CD14-positive monocyte (primary cell): ENCODE results near the gene TOMM20. TPM values are rescaled to one million over a fixed set of nuclear protein-coding genes. Genes with fewer than 3 reads are reported as not detected.
"Not testable (repeated sequence)": the region's sequence is repeated elsewhere in the genome, so short reads cannot be mapped to it uniquely, and the experiment has no call there.

ENCODE experiments used
- DNase-seq, 3 donors: peaks; one replicate each; pipeline ENCODE4 v3.0.0-alpha.2; 2011 to 2022
- H2AFZ ChIP-seq: 2 replicates; pipeline ENCODE4 v1.6.0; 2012; ENCODE audit warnings: mild to moderate bottlenecking, low read depth, low read length, inconsistent platforms; ENCODE audit not compliant: insufficient read depth, poor library complexity, severe bottlenecking
- H3K27ac ChIP-seq, 2 donors: 1 replicate in 1 of 2; 2 replicates in 1 of 2; pipeline ENCODE4 v1.5.1; 2012 to 2013; ENCODE audit warnings: low read length in 2 of 2, control low read depth in 1 of 2, inconsistent platforms in 1 of 2, low read depth in 1 of 2, mild to moderate bottlenecking in 1 of 2
- H3K27me3 ChIP-seq, 2 donors: one replicate each; pipeline versions ENCODE4 v1.6.0 to v1.6.1; 2011 to 2013; ENCODE audit warnings: low read length in 2 of 2; ENCODE audit not compliant: control insufficient read depth in 2 of 2, insufficient read depth in 2 of 2
- H3K36me3 ChIP-seq, 2 donors: replicated peaks in 1 of 2; 1 replicate in 1 of 2; 2 replicates in 1 of 2; pipeline versions ENCODE4 v1.5.1 to v1.6.1; 2012 to 2013; ENCODE audit warnings: low read length in 2 of 2, control low read depth in 1 of 2, inconsistent platforms in 1 of 2, mild to moderate bottlenecking in 1 of 2; ENCODE audit not compliant: insufficient read depth in 2 of 2, control insufficient read depth in 1 of 2
- H3K4me1 ChIP-seq, 2 donors: 1 replicate in 1 of 2; 2 replicates in 1 of 2; pipeline versions ENCODE4 v1.5.1 to v1.6.1; 2012 to 2013; ENCODE audit warnings: low read length in 2 of 2, control low read depth in 1 of 2, inconsistent platforms in 1 of 2, mild to moderate bottlenecking in 1 of 2, moderate library complexity in 1 of 2; ENCODE audit not compliant: insufficient read depth in 2 of 2, control insufficient read depth in 1 of 2
- H3K4me2 ChIP-seq: replicated peaks from 2 replicates; pipeline ENCODE3; 2012; ENCODE audit warnings: low read length, moderate library complexity, mild to moderate bottlenecking; ENCODE audit not compliant: poor library complexity, severe bottlenecking; ENCODE audit errors: extremely low read depth
- H3K4me3 ChIP-seq, 3 experiments: fragments of 200-600 bp in 1 of 3; sonication (generic) in 1 of 3; replicated peaks in 1 of 3; 1 replicate in 2 of 3; 2 replicates in 1 of 3; pipeline ENCODE4 v1.5.1; 2011 to 2013; ENCODE audit warnings: low read length in 3 of 3, mild to moderate bottlenecking in 3 of 3, control low read depth in 2 of 3, low read depth in 2 of 3, inconsistent platforms in 1 of 3, moderate library complexity in 1 of 3
- H3K79me2 ChIP-seq: 2 replicates; pipeline ENCODE4 v1.6.0; 2012; ENCODE audit warnings: mild to moderate bottlenecking, control low read depth, inconsistent platforms, low read length, moderate library complexity; ENCODE audit not compliant: insufficient read depth
- H3K9ac ChIP-seq: 2 replicates; pipeline ENCODE4 v1.6.0; 2017; ENCODE audit warnings: low read length, mild to moderate bottlenecking; ENCODE audit not compliant: insufficient read depth, poor library complexity, severe bottlenecking
- H3K9me3 ChIP-seq, 2 donors: replicated peaks in 1 of 2; 1 replicate in 1 of 2; 2 replicates in 1 of 2; pipeline versions ENCODE4 v1.5.1 to v1.6.1; 2012 to 2013; ENCODE audit warnings: low read length in 2 of 2, control low read depth in 1 of 2; ENCODE audit not compliant: control insufficient read depth in 1 of 2, insufficient read depth in 1 of 2
- H4K20me1 ChIP-seq: 2 replicates; pipeline ENCODE4 v1.6.0; 2012; ENCODE audit warnings: mild to moderate bottlenecking, low read length, control low read depth, moderate library complexity; ENCODE audit not compliant: insufficient read depth
- H3K27ac Mint-ChIP-seq, 7 donors: one replicate each; pipeline ENCODE4 v1.8.0; 2020; ENCODE audit warnings: mild to moderate bottlenecking in 7 of 7, mixed read lengths in 7 of 7, moderate library complexity in 6 of 7, inconsistent platforms in 2 of 7
- H3K27me3 Mint-ChIP-seq, 3 donors: one replicate each; pipeline ENCODE4 v1.8.0; 2021 to 2022; ENCODE audit warnings: low read depth in 3 of 3, mild to moderate bottlenecking in 3 of 3, mixed read lengths in 3 of 3, moderate library complexity in 3 of 3, inconsistent platforms in 1 of 3
- H3K36me3 Mint-ChIP-seq, 2 donors: one replicate each; pipeline ENCODE4 v1.8.0; 2020; ENCODE audit warnings: mixed read lengths in 2 of 2, inconsistent platforms in 1 of 2, mild to moderate bottlenecking in 1 of 2
- H3K4me1 Mint-ChIP-seq: one replicate; pipeline ENCODE4 v1.8.0; 2020; ENCODE audit warnings: mild to moderate bottlenecking, mixed read lengths
- H3K4me3 Mint-ChIP-seq, 2 donors: one replicate each; pipeline ENCODE4 v1.8.0; 2020; ENCODE audit warnings: mild to moderate bottlenecking in 2 of 2, mixed read lengths in 2 of 2, moderate library complexity in 1 of 2
- H3K9me3 Mint-ChIP-seq, 7 donors: one replicate each; pipeline ENCODE4 v1.8.0; 2020 to 2022; ENCODE audit warnings: mixed read lengths in 7 of 7, mild to moderate bottlenecking in 6 of 7, moderate library complexity in 6 of 7, inconsistent platforms in 2 of 7
- whole genome bisulfite sequencing: methylation state at CpG from one replicate; pipeline ENCODE4 v1.1.5; 2013; ENCODE audit warnings: missing lambda C conversion rate; ENCODE audit not compliant: insufficient coverage; 5-methylcytosine and 5-hydroxymethylcytosine counted together
- intact Hi-C, 2 donors: fragments of 100-400 bp; cut with micrococcal nuclease; formaldehyde crosslinking; loops; one replicate each; pipeline versions ENCODE4 v1.15.0 to v1.15.1; 2023
- polyA plus RNA-seq, 3 donors: library from polyadenylated mRNA; depleted of rRNA in 1 of 3; unstranded in 2 of 3; stranded (reverse) in 1 of 3; fragments of 300-500 nt in 2 of 3; fragments of >200 nt in 1 of 3; fragmentation: Illumina TruSeq in 2 of 3; gene quantifications; 1 replicate in 2 of 3; 2 replicates in 1 of 3; pipeline ENCODE4 v1.2.3, GENCODE V29; 2012 to 2021
- TF ChIP-seq, protein P1 (sequence below): fragments of 200-600 bp; IDR thresholded peaks from one replicate; pipeline ENCODE4 v1.8.0; 2022; ENCODE audit warnings: antibody characterized with exemption, mild to moderate bottlenecking

TOMM20 gene
- polyA plus RNA-seq, 3 donors: 26.5 to 34.8 (median 31.5) TPM

DNA sequence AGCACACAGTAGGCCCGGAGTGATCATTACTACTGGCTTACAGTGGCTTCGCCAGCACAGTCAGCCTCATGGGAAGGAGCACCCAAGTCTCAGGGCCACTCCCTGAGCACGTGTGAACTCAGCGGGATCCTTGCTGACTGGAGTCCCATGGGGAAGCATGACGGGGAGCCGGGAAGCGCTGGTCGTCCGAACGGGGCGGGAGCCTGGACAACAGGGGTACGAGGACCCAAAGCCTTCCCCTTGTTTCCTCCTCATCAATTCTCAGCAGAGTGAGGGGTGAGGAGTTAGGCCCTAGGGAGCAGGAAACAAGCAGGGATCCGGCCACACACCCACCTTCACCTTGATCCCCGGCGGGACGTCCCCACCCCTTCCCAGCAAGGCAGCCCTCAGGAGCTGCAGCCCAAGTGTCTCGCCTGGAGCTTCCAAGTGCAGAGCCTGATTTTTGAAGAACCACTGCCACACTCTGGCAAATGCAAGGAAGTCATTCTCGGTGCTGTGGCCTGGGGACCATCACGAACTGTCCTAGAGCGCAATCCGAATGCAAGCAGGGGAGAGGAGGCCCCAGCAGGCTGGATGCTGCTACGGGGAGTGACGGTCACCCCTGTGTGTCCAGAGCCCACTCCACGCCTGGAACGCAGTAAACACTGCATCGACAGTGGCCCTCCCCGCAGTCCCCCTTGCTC, 35.5 kb downstream of the TOMM20 start:
- Histone ChIP-seq H4K20me1 (no peaks in the 10 kb centered on the region), H3K4me1 (peaks cover 15 to 16% of the 10 kb centered on the region in 2 donors), H3K36me3 (no peaks in the 10 kb centered on the region), H3K27me3 (peaks cover 0 to 2% of the 10 kb centered on the region in 2 donors), H3K27ac (no peak overlapping the region), H3K79me2 (no peaks in the 10 kb centered on the region), H3K9me3 (no peaks in the 10 kb centered on the region), H2AFZ (peak overlapping the region; percentile 9), H3K4me3 (no peak overlapping the region), H3K4me2 (peak overlapping the region; percentile 25), H3K9ac (no peak overlapping the region)
- WGBS: 55% methylated on average over 14 of the region's 27 CpGs
- DNase-seq: peak in 1 of 3 donors; percentile 27
- Mint-ChIP-seq H3K4me1 (peaks cover 16% of the 10 kb centered on the region), H3K4me3 (no peak overlapping the region), H3K27ac (peak overlapping the region in 1 of 7 donors; percentile 68), H3K27me3 (peaks cover 2 to 7% (median 5%) of the 10 kb centered on the region in 3 donors), H3K9me3 (peaks cover 0 to 7% (median 0%) of the 10 kb centered on the region in 7 donors), H3K36me3 (no peaks in the 10 kb centered on the region)
- TF ChIP-seq, protein P1, sequence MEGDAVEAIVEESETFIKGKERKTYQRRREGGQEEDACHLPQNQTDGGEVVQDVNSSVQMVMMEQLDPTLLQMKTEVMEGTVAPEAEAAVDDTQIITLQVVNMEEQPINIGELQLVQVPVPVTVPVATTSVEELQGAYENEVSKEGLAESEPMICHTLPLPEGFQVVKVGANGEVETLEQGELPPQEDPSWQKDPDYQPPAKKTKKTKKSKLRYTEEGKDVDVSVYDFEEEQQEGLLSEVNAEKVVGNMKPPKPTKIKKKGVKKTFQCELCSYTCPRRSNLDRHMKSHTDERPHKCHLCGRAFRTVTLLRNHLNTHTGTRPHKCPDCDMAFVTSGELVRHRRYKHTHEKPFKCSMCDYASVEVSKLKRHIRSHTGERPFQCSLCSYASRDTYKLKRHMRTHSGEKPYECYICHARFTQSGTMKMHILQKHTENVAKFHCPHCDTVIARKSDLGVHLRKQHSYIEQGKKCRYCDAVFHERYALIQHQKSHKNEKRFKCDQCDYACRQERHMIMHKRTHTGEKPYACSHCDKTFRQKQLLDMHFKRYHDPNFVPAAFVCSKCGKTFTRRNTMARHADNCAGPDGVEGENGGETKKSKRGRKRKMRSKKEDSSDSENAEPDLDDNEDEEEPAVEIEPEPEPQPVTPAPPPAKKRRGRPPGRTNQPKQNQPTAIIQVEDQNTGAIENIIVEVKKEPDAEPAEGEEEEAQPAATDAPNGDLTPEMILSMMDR: no peak
- intact Hi-C loops: loop anchor here (5.0 kb wide), 1 partner anchor 596 kb away; no protein-coding TSS in a partner anchor

DNA sequence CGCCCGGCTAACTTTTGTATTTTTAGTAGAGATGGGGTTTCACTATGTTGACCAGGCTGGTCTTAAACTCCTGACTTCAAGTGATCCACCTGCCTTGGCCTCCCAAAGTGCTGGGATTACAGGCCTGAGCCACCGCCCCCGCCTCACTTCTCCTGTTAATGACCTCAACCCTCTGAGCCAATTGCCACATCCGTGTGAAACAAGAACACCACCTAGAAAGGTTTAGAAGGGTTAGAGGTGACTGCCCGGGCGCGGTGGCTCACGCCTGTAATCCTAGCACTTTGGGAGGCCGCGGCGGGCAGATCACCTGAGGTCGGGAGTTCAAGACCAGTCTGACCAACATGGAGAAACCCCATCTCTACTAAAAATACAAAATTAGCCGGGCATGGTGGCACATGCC, 36.2 kb downstream of the TOMM20 start:
- not testable (repeated sequence) for H3K36me3 Mint-ChIP-seq, H3K4me2 ChIP-seq, H3K36me3 ChIP-seq, H3K9me3 Mint-ChIP-seq, H3K9ac ChIP-seq, H3K9me3 ChIP-seq, H3K27me3 ChIP-seq, H3K27me3 Mint-ChIP-seq, H3K4me3 ChIP-seq, H3K27ac ChIP-seq, H2AFZ ChIP-seq, H3K79me2 ChIP-seq, H4K20me1 ChIP-seq, H3K27ac Mint-ChIP-seq, H3K4me3 Mint-ChIP-seq, DNase-seq
- intact Hi-C loops: loop anchor here (5.0 kb wide), 1 partner anchor 595 kb away; no protein-coding TSS in a partner anchor
- peaks cover 18% of the 10 kb centered on the region for H3K4me1 Mint-ChIP-seq
- no CpG with 5 or more reads among the region's 14 CpGs for WGBS
- H3K4me1 ChIP-seq: peaks cover 15 to 16% of the 10 kb centered on the region in 2 donors

- peaks cover 18% of the 10 kb centered on the region for H3K4me1 Mint-ChIP-seq
- H3K27ac Mint-ChIP-seq, H2AFZ ChIP-seq, H3K9me3 Mint-ChIP-seq, H3K36me3 ChIP-seq, H3K4me3 ChIP-seq, H4K20me1 ChIP-seq, H3K4me3 Mint-ChIP-seq, H3K79me2 ChIP-seq, H3K4me2 ChIP-seq, DNase-seq, H3K27ac ChIP-seq, H3K36me3 Mint-ChIP-seq, H3K27me3 Mint-ChIP-seq, H3K27me3 ChIP-seq, H3K9me3 ChIP-seq, H3K9ac ChIP-seq: not testable (repeated sequence)
- no CpG with 5 or more reads among the region's 8 CpGs for WGBS
- intact Hi-C loops: loop anchor here (5.0 kb wide), 1 partner anchor 595 kb away; no protein-coding TSS in a partner anchor
- H3K4me1 ChIP-seq: peaks cover 15 to 16% of the 10 kb centered on the region in 2 donors
Observed at GRCh38 chr1:235092045-235092406, 36.6 kb downstream of the TOMM20 start.
